Brain microvascular endothelial cell (primary cell): ENCODE measurements around the gene CAMK1G.

Experiments used
- DNase-seq: peaks from one replicate; pipeline ENCODE4 v3.0.0-alpha.2; 2020
- H3K27ac ChIP-seq: fragments of 250-450 bp; sonication (Bioruptor Pico); 2 replicates; pipeline ENCODE4 v1.5.1; 2020; ENCODE audit warnings: mild to moderate bottlenecking, moderate library complexity
- H3K27me3 ChIP-seq: fragments of 250-450 bp; sonication (Bioruptor Pico); replicated peaks from 2 replicates; pipeline ENCODE4 v1.5.1; 2020; ENCODE audit warnings: mild to moderate bottlenecking
- H3K36me3 ChIP-seq: fragments of 250-450 bp; sonication (Bioruptor Pico); replicated peaks from 2 replicates; pipeline ENCODE4 v1.5.1; 2020; ENCODE audit warnings: mild to moderate bottlenecking
- H3K4me3 ChIP-seq: 2 replicates; pipeline ENCODE4 v1.5.1; 2011; ENCODE audit warnings: low read depth, mild to moderate bottlenecking, control low read depth, low read length, moderate library complexity
- CTCF ChIP-seq: IDR thresholded peaks from 2 replicates; pipeline ENCODE4 v1.5.1; 2011; ENCODE audit warnings: low read depth, mild to moderate bottlenecking, moderate library complexity, low read length, control low read depth, inconsistent platforms; ENCODE audit errors: missing control alignments
- in situ Hi-C: cut with HindIII; loops from 2 replicates; pipeline ENCODE4 v1.10.0; 2017; ENCODE audit warnings: low sequenced_read_pairs, low pct_ligation_motif_present

The CAMK1G gene

GRCh38 chr1:209634005-209634737, 50.7 kb downstream of the CAMK1G start:
- H3K36me3 ChIP-seq = no peaks in the 10 kb centered on the region
- H3K4me3 ChIP-seq = no peak overlapping the region
- no peak for TF ChIP-seq CTCF
- in situ Hi-C loops = no loop called here
- no peaks in the 10 kb centered on the region for H3K27me3 ChIP-seq
- DNase-seq = no peak
- no peak overlapping the region for H3K27ac ChIP-seq

- Histone ChIP-seq H3K36me3 (no peaks in the 10 kb centered on the region), H3K4me3 (no peak overlapping the region), H3K27me3 (no peaks in the 10 kb centered on the region), H3K27ac (no peak overlapping the region)
- in situ Hi-C loops = no loop called here
- no peak for TF ChIP-seq CTCF
- DNase-seq = no peak
Observed at GRCh38 chr1:209635850-209636249, 52.3 kb downstream of the CAMK1G start.

- in situ Hi-C loops = no loop called here
- Histone ChIP-seq H3K4me3 (no peak overlapping the region), H3K27me3 (no peaks in the 10 kb centered on the region), H3K27ac (no peak overlapping the region), H3K36me3 (no peaks in the 10 kb centered on the region)
- DNase-seq = no peak
- no peak for TF ChIP-seq CTCF
Observed at GRCh38 chr1:209641832-209642172, 58.3 kb downstream of the CAMK1G start.

- no peak for TF ChIP-seq CTCF
- no peak overlapping the region for H3K27ac ChIP-seq
- H3K36me3 ChIP-seq = no peaks in the 10 kb centered on the region
- no peak overlapping the region for H3K4me3 ChIP-seq
- DNase-seq = no peak
- in situ Hi-C loops = no loop called here
- H3K27me3 ChIP-seq = no peaks in the 10 kb centered on the region
Observed at GRCh38 chr1:209642816-209643215, 59.3 kb downstream of the CAMK1G start.

GRCh38 chr1:209643285-209644020, 59.9 kb downstream of the CAMK1G start:
- H3K27me3 ChIP-seq = no peaks in the 10 kb centered on the region
- DNase-seq = no peak
- no peaks in the 10 kb centered on the region for H3K36me3 ChIP-seq
- no peak overlapping the region for H3K4me3 ChIP-seq
- in situ Hi-C loops = no loop called here
- H3K27ac ChIP-seq = no peak overlapping the region
- TF ChIP-seq CTCF = no peak
